Fibroblast of lung (primary cell): Measurements from ENCODE around the gene AGAP2. TPM values are rescaled to one million over a fixed set of nuclear protein-coding genes. Genes with fewer than 3 reads are reported as not detected.
A peak's percentile ranks its signal among the peaks of the same experiment; 100 is the strongest.

ENCODE experiments used
- DNase-seq, 2 donors: peaks; one replicate each; pipeline versions ENCODE4 v3.0.0 to v3.0.0-alpha.2; 2010; ENCODE audit warnings: low read depth in 2 of 2
- H2AFZ ChIP-seq: 2 replicates; pipeline ENCODE4 v1.5.1; 2012; ENCODE audit warnings: low read length, control low read depth, inconsistent platforms
- H3K27ac ChIP-seq: 2 replicates; pipeline ENCODE4 v1.5.1; 2011; ENCODE audit warnings: low read length, control low read depth; ENCODE audit not compliant: insufficient read depth
- H3K27me3 ChIP-seq: 2 replicates; pipeline ENCODE4 v1.5.1; 2011; ENCODE audit warnings: mild to moderate bottlenecking, low read length; ENCODE audit not compliant: control insufficient read depth, insufficient read depth
- H3K36me3 ChIP-seq: 2 replicates; pipeline ENCODE4 v1.5.1; 2011; ENCODE audit warnings: low read length; ENCODE audit not compliant: control insufficient read depth, insufficient read depth
- H3K4me1 ChIP-seq: 2 replicates; pipeline ENCODE4 v1.5.1; 2011; ENCODE audit warnings: low read length; ENCODE audit not compliant: control insufficient read depth, insufficient read depth; ENCODE audit errors: extremely low read depth
- H3K4me2 ChIP-seq: 2 replicates; pipeline ENCODE4 v1.5.1; 2011; ENCODE audit warnings: low read length, control low read depth; ENCODE audit not compliant: insufficient read depth; ENCODE audit errors: extremely low read depth
- H3K4me3 ChIP-seq, 4 experiments: fragments of 200-600 bp in 1 of 4; sonication (generic) in 1 of 4; replicated peaks in 1 of 4; 2 replicates each; pipeline ENCODE4 v1.5.1; 2011 to 2016; ENCODE audit warnings: low read length in 4 of 4, low read depth in 3 of 4, mild to moderate bottlenecking in 3 of 4, control low read depth in 2 of 4, inconsistent platforms in 1 of 4, mixed read lengths in 1 of 4; ENCODE audit not compliant: insufficient read depth in 1 of 4; ENCODE audit errors: control extremely low read depth in 1 of 4
- H3K79me2 ChIP-seq: 2 replicates; pipeline ENCODE4 v1.5.1; 2012; ENCODE audit warnings: mild to moderate bottlenecking, low read length, inconsistent platforms; ENCODE audit not compliant: control insufficient read depth, insufficient read depth
- H3K9ac ChIP-seq: 2 replicates; pipeline ENCODE4 v1.5.1; 2011; ENCODE audit warnings: mild to moderate bottlenecking, low read length, control low read depth; ENCODE audit not compliant: insufficient read depth
- H3K9me3 ChIP-seq: 2 replicates; pipeline ENCODE4 v1.5.1; 2012; ENCODE audit warnings: low read depth, low read length; ENCODE audit not compliant: control insufficient read depth, insufficient read depth
- H4K20me1 ChIP-seq: 2 replicates; pipeline ENCODE4 v1.5.1; 2011; ENCODE audit warnings: low read length; ENCODE audit not compliant: control insufficient read depth, insufficient read depth; ENCODE audit errors: extremely low read depth
- CTCF ChIP-seq, 2 donors: IDR thresholded peaks in 1 of 2; conservative IDR thresholded peaks in 1 of 2; 1 replicate in 1 of 2; 2 replicates in 1 of 2; pipeline ENCODE4 v1.5.1; 2011 to 2012; ENCODE audit warnings: low read length in 2 of 2, control low read depth in 1 of 2, inconsistent platforms in 1 of 2, low read depth in 1 of 2, mild to moderate bottlenecking in 1 of 2
- EZH2 ChIP-seq: IDR thresholded peaks from 2 replicates; pipeline ENCODE4 v1.5.1; 2012; ENCODE audit warnings: low read length, control low read depth, mild to moderate bottlenecking; ENCODE audit errors: missing control alignments
- polyA plus RNA-seq, 2 donors: library from polyadenylated mRNA; depleted of rRNA in 1 of 2; stranded (reverse) in 1 of 2; unstranded in 1 of 2; fragments of >200 nt; gene quantifications; 2 replicates each; pipeline ENCODE4 v1.2.1, GENCODE V29; 2011 to 2012; ENCODE audit warnings: missing spikeins in 1 of 2
- total RNA-seq: library from RNA; depleted of rRNA; stranded (reverse); fragments of >200 nt; gene quantifications from 2 replicates; pipeline ENCODE4 v1.2.1, GENCODE V29; 2014

AGAP2 gene
- total and polyA plus RNA-seq, 2 donors (not counting 1 experiment from before 2014, with no cell fraction given), result 0.05 to 0.17 TPM

GRCh38 chr12:57735952-57736740, 2.4 kb downstream of the AGAP2 start:
- peak overlapping the region in 1 of 4 experiments; percentile 28 for H3K4me3 ChIP-seq
- peaks cover 3% of the 10 kb centered on the region for H3K4me1 ChIP-seq
- H3K79me2 ChIP-seq, result no peaks in the 10 kb centered on the region
- TF ChIP-seq EZH2 (no peak), CTCF (conservative IDR thresholded peaks at IDR 0.05 in 1 of 2, IDR thresholded peaks at IDR 0.05 in 1 of 2; ENCODE audit: low read depth in 1 of 2, low read length in 2 of 2) (peak; percentile 19 to 45)
- H3K9ac ChIP-seq, result no peak overlapping the region
- H3K4me2 ChIP-seq, result peak overlapping the region; percentile 52
- peak in 1 of 2 donors; percentile 15 for DNase-seq
- peaks cover 76% of the 10 kb centered on the region for H3K27me3 ChIP-seq
- H3K36me3 ChIP-seq, result no peaks in the 10 kb centered on the region
- no peak overlapping the region for H2AFZ ChIP-seq
- H4K20me1 ChIP-seq, result no peaks in the 10 kb centered on the region
- H3K27ac ChIP-seq, result no peak overlapping the region
- H3K9me3 ChIP-seq, result no peaks in the 10 kb centered on the region

GRCh38 chr12:57735198-57735855, 3.2 kb downstream of the AGAP2 start:
- TF ChIP-seq EZH2 (no peak), CTCF (conservative IDR thresholded peaks at IDR 0.05 in 1 of 2, IDR thresholded peaks at IDR 0.05 in 1 of 2; ENCODE audit: low read depth in 1 of 2, low read length in 2 of 2) (no peak)
- H3K4me1 ChIP-seq, result peaks cover 3% of the 10 kb centered on the region
- no peaks in the 10 kb centered on the region for H3K79me2 ChIP-seq
- no peak overlapping the region for H3K9ac ChIP-seq
- no peak for DNase-seq
- H3K27ac ChIP-seq, result no peak overlapping the region
- H4K20me1 ChIP-seq, result no peaks in the 10 kb centered on the region
- H3K27me3 ChIP-seq, result peaks cover 68% of the 10 kb centered on the region
- no peak overlapping the region for H3K4me3 ChIP-seq
- H2AFZ ChIP-seq, result no peak overlapping the region
- H3K9me3 ChIP-seq, result no peaks in the 10 kb centered on the region
- H3K4me2 ChIP-seq, result no peak overlapping the region
- no peaks in the 10 kb centered on the region for H3K36me3 ChIP-seq

- H3K4me1 ChIP-seq, result peaks cover 3% of the 10 kb centered on the region
- no peak for DNase-seq
- H3K27ac ChIP-seq, result no peak overlapping the region
- H3K9me3 ChIP-seq, result no peaks in the 10 kb centered on the region
- H4K20me1 ChIP-seq, result no peaks in the 10 kb centered on the region
- no peaks in the 10 kb centered on the region for H3K36me3 ChIP-seq
- no peaks in the 10 kb centered on the region for H3K79me2 ChIP-seq
- peaks cover 61% of the 10 kb centered on the region for H3K27me3 ChIP-seq
- no peak overlapping the region for H2AFZ ChIP-seq
- H3K4me2 ChIP-seq, result no peak overlapping the region
- H3K9ac ChIP-seq, result no peak overlapping the region
- no peak overlapping the region for H3K4me3 ChIP-seq
- TF ChIP-seq EZH2 (peak; percentile 37), CTCF (conservative IDR thresholded peaks at IDR 0.05 in 1 of 2, IDR thresholded peaks at IDR 0.05 in 1 of 2; ENCODE audit: low read depth in 1 of 2, low read length in 2 of 2) (no peak)
Measured at GRCh38 chr12:57734591-57734990, 4.0 kb downstream of the AGAP2 start.
